Measurements from ENCODE around the gene STRA6. TPM values are rescaled to one million over a fixed set of nuclear protein-coding genes. Genes with fewer than 3 reads are reported as not detected.

STRA6 gene
- polyA plus RNA-seq, 4 donors = 25.0 to 49.2 (median 32.3) TPM

GRCh38 chr15:74208901-74209559 lies 6.4 kb upstream of the STRA6 start:
- no peak for DNase-seq (ENCODE audit: low read depth in 4 of 4, low spot score in 2 of 4)

GRCh38 chr15:74208496-74208895 lies 5.9 kb upstream of the STRA6 start:
- no peak for DNase-seq (ENCODE audit: low read depth in 4 of 4, low spot score in 2 of 4)

- no peak for DNase-seq (ENCODE audit: low read depth in 4 of 4, low spot score in 2 of 4)
Observed at GRCh38 chr15:74207652-74208440, 5.3 kb upstream of the STRA6 start.

GRCh38 chr15:74206801-74207281 lies 4.3 kb upstream of the STRA6 start:
- DNase-seq (ENCODE audit: low read depth in 4 of 4, low spot score in 2 of 4) = no peak

- DNase-seq (ENCODE audit: low read depth in 4 of 4, low spot score in 2 of 4) = no peak
Observed at GRCh38 chr15:74205582-74205947, 3.0 kb upstream of the STRA6 start.

GRCh38 chr15:74203914-74204431 lies 1.4 kb upstream of the STRA6 start:
- no peak for DNase-seq (ENCODE audit: low read depth in 4 of 4, low spot score in 2 of 4)

- no peak for DNase-seq (ENCODE audit: low read depth in 4 of 4, low spot score in 2 of 4)
Observed at GRCh38 chr15:74201710-74202420, 722 bp downstream of the STRA6 start.

GRCh38 chr15:74200871-74201419 lies 1.6 kb downstream of the STRA6 start:
- no peak for DNase-seq (ENCODE audit: low read depth in 4 of 4, low spot score in 2 of 4)

GRCh38 chr15:74200412-74200815 lies 2.2 kb downstream of the STRA6 start:
- no peak for DNase-seq (ENCODE audit: low read depth in 4 of 4, low spot score in 2 of 4)

- no peak for DNase-seq (ENCODE audit: low read depth in 4 of 4, low spot score in 2 of 4)
Observed at GRCh38 chr15:74199297-74199652, 3.3 kb downstream of the STRA6 start.

GRCh38 chr15:74197176-74197965 lies 5.2 kb downstream of the STRA6 start:
- no peak for DNase-seq (ENCODE audit: low read depth in 4 of 4, low spot score in 2 of 4)

- DNase-seq (ENCODE audit: low read depth in 4 of 4, low spot score in 2 of 4) = no peak
Observed at GRCh38 chr15:74196175-74196574, 6.4 kb downstream of the STRA6 start.

GRCh38 chr15:74194572-74195559 lies 7.7 kb downstream of the STRA6 start:
- DNase-seq (ENCODE audit: low read depth in 4 of 4, low spot score in 2 of 4) = no peak

- DNase-seq (ENCODE audit: low read depth in 4 of 4, low spot score in 2 of 4) = no peak
Observed at GRCh38 chr15:74193905-74194304, 8.7 kb downstream of the STRA6 start.

GRCh38 chr15:74193299-74193718 lies 9.3 kb downstream of the STRA6 start:
- DNase-seq (ENCODE audit: low read depth in 4 of 4, low spot score in 2 of 4) = no peak

- no peak for DNase-seq (ENCODE audit: low read depth in 4 of 4, low spot score in 2 of 4)
Observed at GRCh38 chr15:74192751-74193150, 9.8 kb downstream of the STRA6 start.

- no peak for DNase-seq (ENCODE audit: low read depth in 4 of 4, low spot score in 2 of 4)
Observed at GRCh38 chr15:74191798-74192197, 10.8 kb downstream of the STRA6 start.

- DNase-seq (ENCODE audit: low read depth in 4 of 4, low spot score in 2 of 4) = no peak
Observed at GRCh38 chr15:74188216-74188615, 14.4 kb downstream of the STRA6 start.
